ENCODE data around the gene ZNF519. TPM values are rescaled to one million over a fixed set of nuclear protein-coding genes. Genes with fewer than 3 reads are reported as not detected.

Gene ZNF519
- total and polyA plus RNA-seq, 2 of the 8 experiments (the other 6 are each of a cell fraction or from before 2014, with no cell fraction given), result 24.0 to 38.6 TPM

DNA sequence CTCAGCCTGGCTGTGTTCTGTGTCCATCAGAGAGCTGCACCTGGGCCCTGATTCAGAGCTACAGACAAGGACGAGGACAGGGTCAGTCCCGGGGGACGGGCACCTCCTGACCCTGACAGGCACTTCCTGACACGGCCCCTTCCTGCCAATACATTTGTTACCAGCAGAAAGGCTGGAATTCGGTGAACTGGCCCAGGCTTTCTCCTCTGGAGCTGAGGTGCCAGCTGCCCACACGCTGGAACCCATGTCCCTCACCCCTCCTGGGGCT, 12.3 kb upstream of the ZNF519 start:
- no peak overlapping the region for H4K8ac ChIP-seq (ENCODE audit: extremely low read depth, insufficient read depth, low read length)
- no peak overlapping the region for H3K4me2 ChIP-seq (ENCODE audit: insufficient read depth in 1 of 2, low read depth in 2 of 2, low read length in 2 of 2)
- H3K18ac ChIP-seq (ENCODE audit: extremely low read depth, low read length), result no peak overlapping the region
- H3K14ac ChIP-seq (ENCODE audit: insufficient read length), result no peak overlapping the region
- no peak overlapping the region for H2BK5ac ChIP-seq (ENCODE audit: low read depth, low read length)
- POLR2A ChIA-PET (ENCODE audit: partially characterized antibody), result no interaction called here
- H2BK15ac ChIP-seq (ENCODE audit: low read length), result no peak overlapping the region
- no peak overlapping the region for H2BK120ac ChIP-seq (replicated peaks; ENCODE audit: low read depth, low read length)
- no peak overlapping the region for H3K27ac ChIP-seq (ENCODE audit: low read depth, low read length)
- no peak overlapping the region for H2BK20ac ChIP-seq (ENCODE audit: low read length)
- H3K27me3 ChIP-seq (replicated peaks in 1 of 4; ENCODE audit: control insufficient read depth in 3 of 4, extremely low read depth in 1 of 4, insufficient read depth in 3 of 4, low read length in 3 of 4), result no peaks in the 10 kb centered on the region
- no peaks in the 10 kb centered on the region for H3K4me1 ChIP-seq (replicated peaks in 1 of 4; ENCODE audit: control insufficient read depth in 3 of 4, insufficient read depth in 4 of 4, low read length in 3 of 4)
- no peak overlapping the region for H2BK12ac ChIP-seq (ENCODE audit: low read depth, low read length)
- no peak overlapping the region for H4K5ac ChIP-seq (ENCODE audit: insufficient read length, low read depth, low read length)
- no peak overlapping the region for H3K4me3 ChIP-seq (ENCODE audit: extremely low read depth in 1 of 4, insufficient read depth in 2 of 4, low read depth in 3 of 4, low read length in 4 of 4)
- H3K79me1 ChIP-seq (ENCODE audit: low read depth, low read length), result no peaks in the 10 kb centered on the region
- no peak overlapping the region for H4K91ac ChIP-seq (replicated peaks; ENCODE audit: insufficient read length, low read length)
- CTCF ChIA-PET (ENCODE audit: partially characterized antibody), result no interaction called here
- FAIRE-seq (no peak), DNase-seq (ENCODE audit: low read depth in 1 of 2, low spot score in 2 of 2) (no peak)
- H3K23me2 ChIP-seq (ENCODE audit: low read depth, low read length), result no peaks in the 10 kb centered on the region
- H3K36me3 ChIP-seq (ENCODE audit: control insufficient read depth in 2 of 4, insufficient read depth in 4 of 4, low read length in 3 of 4), result no peaks in the 10 kb centered on the region
- H3K9ac ChIP-seq (replicated peaks in 1 of 4; ENCODE audit: extremely low read depth in 1 of 4, low read depth in 3 of 4, low read length in 3 of 4), result no peak overlapping the region
- 85% methylated on average over 5 of the region's 6 CpGs; no CpG with 5 or more reads in 1 of the 2 experiments for WGBS, 2 experiments (ENCODE audit: extremely low coverage in 1 of 2, insufficient coverage in 1 of 2, insufficient read length in 1 of 2, insufficient replicate concordance in 2 of 2, low coverage in 1 of 2, low lambda C conversion rate in 2 of 2, missing lambda C conversion rate in 1 of 2)
- no peak overlapping the region for H2AK5ac ChIP-seq (ENCODE audit: low read depth, low read length)
- no peaks in the 10 kb centered on the region for H4K20me1 ChIP-seq (replicated peaks in 1 of 2; ENCODE audit: control insufficient read depth in 1 of 2, insufficient read depth in 2 of 2, low read length in 2 of 2)
- no peak overlapping the region for H3K56ac ChIP-seq (replicated peaks; ENCODE audit: insufficient read length, low read depth, low read length)
- H3K23ac ChIP-seq (ENCODE audit: insufficient read length), result no peak overlapping the region
- peaks cover 6 to 78% of the 10 kb centered on the region in 2 experiments; a peak in 3 of 4 replicates for H3K9me3 ChIP-seq (ENCODE audit: insufficient read depth in 2 of 2, low read depth in 1 of 2, low read length in 1 of 2)
- no peak overlapping the region for H3K4ac ChIP-seq (replicated peaks; ENCODE audit: insufficient read length, low read depth, low read length)
- H3K79me2 ChIP-seq (ENCODE audit: control insufficient read depth in 1 of 2, insufficient read depth in 2 of 2, low read length in 2 of 2), result no peaks in the 10 kb centered on the region
- no peak overlapping the region for H2AFZ ChIP-seq (ENCODE audit: low read length)
- no peak for TF ChIP-seq JUN (IDR thresholded peaks at IDR 0.05; ENCODE audit: low read depth, low read length)

Measured in H1 (cell line).